OCI-LY7 (cell line): ENCODE results near the gene NCKAP5L. TPM values are rescaled to one million over a fixed set of nuclear protein-coding genes. Genes with fewer than 3 reads are reported as not detected.

ENCODE experiments used
- BruUV-seq: library from RNA; stranded (reverse); fragments of 400-500 nt; replicated peaks from 2 replicates; lab custom pipeline; 2021; lab: Mats Ljungman, UMichigan
- CTCF ChIA-PET: fragments of 300-600 bp; sonication (Branson Sonifier 250); formaldehyde crosslinking; loops from one replicate; lab custom pipeline; 2022; ENCODE audit warnings: antibody characterized with exemption; ENCODE audit not compliant: unreplicated experiment; lab: Charles Lee
- POLR2A ChIA-PET: fragments of 300-600 bp; sonication (Branson Sonifier 250); formaldehyde crosslinking; loops from one replicate; lab custom pipeline; 2022; ENCODE audit warnings: antibody characterized with exemption; lab: Charles Lee
- DNase-seq: peaks from one replicate; pipeline ENCODE4 v3.0.0-alpha.2; 2015; ENCODE audit warnings: low spot score
- H2AFZ ChIP-seq: fragments of 200-600 bp; sonication (generic), shearing (Covaris generic); 2 replicates; pipeline ENCODE4 v1.6.1; 2014; ENCODE audit warnings: mild to moderate bottlenecking, antibody characterized with exemption, low read length, moderate library complexity
- H3K27ac ChIP-seq: fragments of 200-600 bp; sonication (generic); 2 replicates; pipeline ENCODE4 v1.5.1; 2014; ENCODE audit warnings: mixed run types, low read depth, mild to moderate bottlenecking, moderate library complexity, low read length, inconsistent platforms; ENCODE audit not compliant: poor library complexity, severe bottlenecking
- H3K36me3 ChIP-seq: fragments of 200-600 bp; sonication (generic); 2 replicates; pipeline ENCODE4 v1.6.1; 2014; ENCODE audit warnings: mild to moderate bottlenecking, antibody characterized with exemption, low read length, moderate library complexity, mixed read lengths; ENCODE audit not compliant: insufficient read depth
- H3K4me1 ChIP-seq: fragments of 200-600 bp; sonication (generic); 2 replicates; pipeline ENCODE4 v1.5.1; 2014; ENCODE audit warnings: mild to moderate bottlenecking, low read length; ENCODE audit not compliant: insufficient read depth, poor library complexity, severe bottlenecking
- H3K4me2 ChIP-seq: fragments of 200-600 bp; sonication (generic); 2 replicates; pipeline ENCODE4 v1.6.1; 2014; ENCODE audit warnings: mild to moderate bottlenecking, low read length
- H3K4me3 ChIP-seq: fragments of 200-600 bp; sonication (generic); 2 replicates; pipeline ENCODE4 v1.5.1; 2014; ENCODE audit warnings: mild to moderate bottlenecking, low read depth, low read length; ENCODE audit not compliant: poor library complexity, severe bottlenecking
- H3K79me2 ChIP-seq: fragments of 200-600 bp; sonication (generic); 2 replicates; pipeline ENCODE4 v1.6.1; 2016; ENCODE audit warnings: low read depth, mild to moderate bottlenecking, low read length, moderate library complexity, mixed read lengths; ENCODE audit not compliant: insufficient read depth
- H3K9me2 ChIP-seq: fragments of 200-600 bp; sonication (generic); 2 replicates; pipeline ENCODE4 v1.6.1; 2016; ENCODE audit warnings: mild to moderate bottlenecking, low read length, mixed read lengths; ENCODE audit not compliant: insufficient read depth
- H3K9me3 ChIP-seq: fragments of 200-600 bp; sonication (generic); 2 replicates; pipeline ENCODE4 v1.6.1; 2014; ENCODE audit warnings: mild to moderate bottlenecking, mixed run types, low read length, mixed read lengths
- H4K20me1 ChIP-seq: fragments of 200-600 bp; sonication (generic); 2 replicates; pipeline ENCODE4 v1.6.1; 2014; ENCODE audit warnings: mild to moderate bottlenecking, antibody characterized with exemption, low read length, moderate library complexity, mixed read lengths; ENCODE audit not compliant: insufficient read depth
- CTCF ChIP-seq: fragments of 200-600 bp; sonication (generic); conservative IDR thresholded peaks from 2 replicates; pipeline ENCODE4 v1.5.1; 2014; ENCODE audit warnings: mild to moderate bottlenecking, antibody characterized with exemption, low read length, moderate library complexity, mixed read lengths
- EZH2phosphoT487 ChIP-seq: fragments of 200-600 bp; sonication (generic); IDR thresholded peaks from 2 replicates; pipeline ENCODE4 v1.6.1; 2018; ENCODE audit warnings: low read depth, borderline replicate concordance, mild to moderate bottlenecking, mixed run types, antibody characterized with exemption, low read length, moderate library complexity, mixed read lengths
- intact Hi-C: fragments of 100-400 bp; cut with micrococcal nuclease; formaldehyde crosslinking; loops from one replicate; pipeline ENCODE4 v1.10.0; 2022; ENCODE audit not compliant: unreplicated experiment
- total RNA-seq, 2 experiments: library from RNA; depleted of rRNA in 1 of 2; stranded (reverse); fragments of >200 nt in 1 of 2; shearing (Covaris generic) in 1 of 2; gene quantifications; 2 replicates each; pipeline ENCODE4 v1.2.3, GENCODE V29; 2014 to 2022

The NCKAP5L gene
- total RNA-seq, 2 experiments from 2014 or later = 4.6 to 12.2 TPM

- no peaks in the 10 kb centered on the region for H4K20me1 ChIP-seq
- H3K4me3 ChIP-seq = no peak overlapping the region
- no peak overlapping the region for H2AFZ ChIP-seq
- ChIA-PET POLR2A (no interaction called here), CTCF (no interaction called here)
- no peak for TF ChIP-seq EZH2phosphoT487
- TF ChIP-seq CTCF = no peak
- H3K27ac ChIP-seq = no peak overlapping the region
- BruUV-seq = no TSS peak
- no peak overlapping the region for H3K4me2 ChIP-seq
- DNase-seq = no peak
- no peaks in the 10 kb centered on the region for H3K9me3 ChIP-seq
- H3K4me1 ChIP-seq = peaks cover 36% of the 10 kb centered on the region
- intact Hi-C loops = no loop called here
- no peaks in the 10 kb centered on the region for H3K79me2 ChIP-seq
- H3K9me2 ChIP-seq = no peaks in the 10 kb centered on the region
- H3K36me3 ChIP-seq = 0 out of 2 replicates have a peak, but pooled peaks cover 3% of the 10 kb centered on the region
Measured at GRCh38 chr12:49808686-49809380, 19.4 kb downstream of the NCKAP5L start.

- ChIA-PET CTCF (no interaction called here), POLR2A (no interaction called here)
- Histone ChIP-seq H3K36me3 (0 out of 2 replicates have a peak, but pooled peaks cover 3% of the 10 kb centered on the region), H4K20me1 (no peaks in the 10 kb centered on the region), H3K79me2 (no peaks in the 10 kb centered on the region), H3K4me1 (peaks cover 35% of the 10 kb centered on the region), H3K27ac (no peak overlapping the region), H3K9me3 (no peaks in the 10 kb centered on the region), H3K4me3 (no peak overlapping the region), H3K9me2 (no peaks in the 10 kb centered on the region), H2AFZ (no peak overlapping the region), H3K4me2 (no peak overlapping the region)
- no peak for DNase-seq
- BruUV-seq = no TSS peak
- intact Hi-C loops = no loop called here
- TF ChIP-seq EZH2phosphoT487 = no peak
- no peak for TF ChIP-seq CTCF
Measured at GRCh38 chr12:49807991-49808580, 20.1 kb downstream of the NCKAP5L start.

- no TSS peak for BruUV-seq
- Histone ChIP-seq H3K27ac (no peak overlapping the region), H3K79me2 (no peaks in the 10 kb centered on the region), H2AFZ (no peak overlapping the region), H3K36me3 (0 out of 2 replicates have a peak, but pooled peaks cover 3% of the 10 kb centered on the region), H3K4me1 (peaks cover 23% of the 10 kb centered on the region), H4K20me1 (no peaks in the 10 kb centered on the region), H3K4me2 (no peak overlapping the region), H3K9me3 (no peaks in the 10 kb centered on the region), H3K4me3 (no peak overlapping the region), H3K9me2 (no peaks in the 10 kb centered on the region)
- CTCF ChIA-PET = no interaction called here
- POLR2A ChIA-PET = no interaction called here
- no peak for DNase-seq
- no peak for TF ChIP-seq EZH2phosphoT487
- no peak for TF ChIP-seq CTCF
- intact Hi-C loops = no loop called here
Measured at GRCh38 chr12:49806877-49807276, 21.3 kb downstream of the NCKAP5L start.
